T-helper 9 cell (primary cell): ENCODE measurements around the gene UBE2N.
"Not testable (repeated sequence)": the region's sequence is repeated elsewhere in the genome, so short reads cannot be mapped to it uniquely, and the experiment has no call there.

Source experiments
- DNase-seq: peaks from one replicate; pipeline ENCODE4 v3.0.0-alpha.2; 2020

The UBE2N gene

DNA sequence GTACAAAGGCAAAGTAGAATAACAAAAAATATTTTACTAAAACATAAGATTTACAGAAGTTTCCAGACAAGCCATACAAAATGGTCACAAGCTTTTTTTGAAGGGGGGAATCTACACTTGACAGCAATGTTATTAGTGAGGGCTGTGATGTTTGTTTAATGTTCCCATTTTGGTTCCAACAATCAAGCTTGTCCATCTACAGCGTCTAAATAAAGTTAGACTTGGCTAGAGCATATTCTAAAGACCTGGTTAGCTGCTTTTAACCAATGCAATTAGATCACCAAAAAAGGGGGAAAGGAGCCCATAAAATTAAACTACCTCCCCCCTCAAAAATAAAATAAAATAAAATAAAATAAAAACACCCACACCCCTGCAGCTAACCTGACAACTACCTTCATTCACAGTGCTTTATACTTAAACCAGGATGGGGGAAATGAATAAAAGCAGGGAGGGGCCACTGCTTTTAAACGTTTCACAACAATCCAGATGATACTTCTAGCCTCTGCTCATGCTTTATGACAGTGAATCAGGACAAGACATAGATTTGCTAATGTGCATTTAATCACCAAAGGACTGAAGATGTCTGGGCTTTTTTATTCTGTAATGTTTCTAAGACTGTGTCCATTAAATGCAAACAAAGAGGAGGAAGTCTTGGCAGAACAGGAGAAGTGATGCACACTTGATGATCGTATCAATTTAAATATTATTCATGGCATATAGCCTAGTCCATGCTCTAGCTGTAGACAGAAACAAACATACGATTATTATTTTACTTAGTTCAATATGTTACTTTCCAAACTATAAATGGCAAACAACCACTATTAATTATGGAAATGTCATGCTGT is 32.2 kb downstream of the UBE2N start:
- not testable (repeated sequence) for DNase-seq

GRCh38 chr12:93408813-93409212 is 32.9 kb downstream of the UBE2N start:
- no peak for DNase-seq

GRCh38 chr12:93407963-93408283 is 33.8 kb downstream of the UBE2N start:
- DNase-seq, result no peak

DNA sequence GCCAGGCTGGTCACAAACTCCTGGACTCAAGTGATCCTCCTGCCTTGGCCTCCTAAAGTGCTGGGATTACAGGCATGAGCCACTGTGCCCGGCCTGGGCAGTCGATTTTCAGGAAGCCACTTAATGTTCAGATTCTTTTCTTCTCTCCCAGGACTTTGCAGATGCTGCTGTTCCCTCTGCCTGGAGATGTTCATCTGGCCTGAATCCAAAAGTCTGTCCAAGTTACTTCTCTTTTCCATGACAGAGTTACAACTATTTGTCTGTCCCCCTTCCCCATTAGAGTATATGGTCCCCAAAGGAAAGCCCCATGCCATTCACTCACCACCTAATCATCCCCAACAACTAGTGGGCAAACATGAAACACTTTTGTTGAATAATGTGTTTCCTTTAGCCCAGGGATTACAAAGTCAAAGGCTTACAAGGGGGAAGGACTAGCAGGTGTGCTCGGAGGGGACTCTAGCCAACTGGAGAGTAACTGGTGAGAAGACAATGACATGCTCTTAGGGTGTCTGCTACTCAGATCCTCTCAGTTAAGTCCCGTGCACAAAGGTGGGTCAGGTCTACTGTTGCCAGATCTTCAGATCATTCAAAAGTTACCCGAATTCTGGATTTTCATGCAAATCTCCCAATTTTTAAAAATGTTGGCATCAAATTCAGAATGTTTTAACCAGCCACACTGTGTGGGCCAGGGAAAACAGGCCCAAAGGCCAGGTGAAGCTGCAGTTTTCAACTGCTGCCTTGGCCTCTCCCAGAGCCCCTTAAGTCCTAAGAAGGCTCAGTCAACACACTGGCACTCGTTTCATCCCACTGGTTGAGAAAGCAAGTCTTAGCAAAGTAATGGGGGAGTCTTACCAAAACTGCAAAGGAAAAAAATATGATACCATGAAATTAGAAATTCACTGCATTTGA is 34.4 kb downstream of the UBE2N start:
- DNase-seq, result no peak

GRCh38 chr12:93404961-93405849 is 36.5 kb downstream of the UBE2N start:
- no peak for DNase-seq

GRCh38 chr12:93403988-93404803 is 37.6 kb downstream of the UBE2N start:
- no peak for DNase-seq

DNA sequence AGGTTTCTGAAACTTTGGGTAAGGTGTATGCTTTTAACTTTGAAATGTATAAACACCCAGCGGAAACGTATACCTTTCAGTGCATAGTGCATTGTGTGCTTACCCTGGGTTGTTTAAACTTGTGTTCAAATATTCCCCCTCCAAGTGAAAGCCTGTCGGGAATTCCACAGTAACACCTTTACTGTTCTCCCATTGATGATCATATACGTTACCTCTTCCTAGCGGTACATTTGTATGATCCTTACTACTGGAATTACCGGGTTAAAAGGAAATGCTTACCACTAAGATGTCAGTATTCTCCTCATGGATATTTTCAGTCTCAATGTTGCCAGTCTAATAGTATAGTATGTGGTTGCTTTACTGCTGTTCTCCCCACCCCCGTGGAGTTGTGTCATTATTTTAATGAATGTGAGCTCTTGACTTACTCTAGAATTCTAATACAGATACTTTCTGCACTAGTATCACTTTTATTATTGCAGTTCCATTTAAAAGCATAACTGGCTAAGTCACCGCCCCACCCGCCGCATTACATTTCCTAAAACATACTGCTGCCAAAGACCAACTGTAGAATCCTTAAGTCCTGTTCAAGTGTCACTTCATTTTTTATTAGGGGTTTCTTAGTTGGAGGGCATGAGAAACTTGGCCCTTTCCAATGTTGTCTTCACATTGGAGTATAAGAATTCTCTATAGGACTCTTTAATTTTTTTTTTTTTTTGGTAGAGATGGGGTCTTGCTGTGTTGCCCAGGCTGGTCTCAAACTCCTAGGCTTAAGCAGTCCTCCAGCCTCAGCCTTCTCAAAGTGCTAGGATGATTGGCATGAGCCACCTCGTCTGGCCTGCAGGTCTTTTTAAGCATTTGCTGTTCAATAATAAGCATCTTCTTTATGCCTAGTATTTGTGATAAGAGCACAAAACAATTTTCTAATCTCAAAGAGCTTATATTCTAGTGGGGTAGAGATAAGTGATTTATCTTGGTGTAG is 39.1 kb downstream of the UBE2N start:
- no peak for DNase-seq

- not testable (repeated sequence) for DNase-seq
Measured at GRCh38 chr12:93399183-93399863, 42.4 kb downstream of the UBE2N start.

GRCh38 chr12:93397412-93397811 is 44.3 kb downstream of the UBE2N start:
- DNase-seq, result no peak

DNA sequence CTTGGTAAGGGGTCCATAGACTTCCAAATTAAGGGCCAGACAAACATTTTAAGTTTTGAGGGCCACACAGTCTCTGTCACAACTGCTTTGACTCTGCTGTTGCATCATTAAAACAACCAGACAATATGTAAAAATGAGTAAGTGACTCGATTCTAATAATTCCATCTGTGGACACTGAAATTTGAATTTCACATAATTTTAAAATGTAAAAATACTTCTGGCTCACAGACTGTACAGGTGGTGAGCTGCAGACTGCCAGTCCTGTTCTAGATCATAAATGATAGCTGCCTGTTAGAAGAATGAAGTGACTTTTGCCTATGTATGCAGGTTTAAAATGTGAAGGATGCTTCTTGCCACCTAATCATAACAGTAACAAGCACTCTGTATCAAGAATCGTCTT is 48.3 kb downstream of the UBE2N start:
- no peak for DNase-seq

- no peak for DNase-seq
Measured at GRCh38 chr12:93390549-93391297, 51.0 kb downstream of the UBE2N start.

- DNase-seq, result no peak
Measured at GRCh38 chr12:93390031-93390430, 51.7 kb downstream of the UBE2N start.

- no peak for DNase-seq
Measured at GRCh38 chr12:93387780-93388179, 54.0 kb downstream of the UBE2N start.

- DNase-seq, result not testable (repeated sequence)
Measured at GRCh38 chr12:93381976-93382437, 59.7 kb downstream of the UBE2N start.

GRCh38 chr12:93381161-93381975 is 60.4 kb downstream of the UBE2N start:
- DNase-seq, result no peak

- DNase-seq, result no peak
Measured at GRCh38 chr12:93380480-93381121, 61.1 kb downstream of the UBE2N start.

GRCh38 chr12:93379981-93380361 is 61.8 kb downstream of the UBE2N start:
- DNase-seq, result no peak
